Loucy (cell line): ENCODE measurements around the gene MRPL38.
"Not testable (repeated sequence)": the region's sequence is repeated elsewhere in the genome, so short reads cannot be mapped to it uniquely, and the experiment has no call there.

Experiments
- H2AFZ ChIP-seq: fragments of 200-600 bp; sonication (generic); 2 replicates; pipeline ENCODE4 v1.6.0; 2016; ENCODE audit warnings: antibody characterized with exemption, mild to moderate bottlenecking, low read length, moderate library complexity
- H3F3A ChIP-seq: fragments of 200-600 bp; 2 replicates; pipeline ENCODE4 v1.6.0; 2016; ENCODE audit warnings: antibody characterized with exemption, low read depth, mild to moderate bottlenecking
- H3K27me3 ChIP-seq: fragments of 200-600 bp; sonication (generic); 2 replicates; pipeline ENCODE4 v1.6.1; 2014; ENCODE audit warnings: low read length, mild to moderate bottlenecking; ENCODE audit not compliant: insufficient read depth, poor library complexity, severe bottlenecking
- H3K36me3 ChIP-seq: fragments of 200-600 bp; sonication (generic); 2 replicates; pipeline ENCODE4 v1.6.1; 2016; ENCODE audit warnings: low read length; ENCODE audit not compliant: insufficient read depth
- H3K4me1 ChIP-seq: fragments of 200-600 bp; sonication (generic); 2 replicates; pipeline ENCODE4 v1.5.1; 2014; ENCODE audit warnings: low read length, mild to moderate bottlenecking; ENCODE audit not compliant: insufficient read depth, poor library complexity, severe bottlenecking
- H3K4me2 ChIP-seq: fragments of 200-600 bp; sonication (generic); 2 replicates; pipeline ENCODE4 v1.6.0; 2014; ENCODE audit warnings: antibody characterized with exemption, low read length, low read depth, mild to moderate bottlenecking; ENCODE audit not compliant: poor library complexity, severe bottlenecking
- H3K4me3 ChIP-seq: fragments of 200-600 bp; sonication (generic); 2 replicates; pipeline ENCODE4 v1.5.1; 2014; ENCODE audit warnings: low read length, mild to moderate bottlenecking, mixed read lengths; ENCODE audit not compliant: poor library complexity, severe bottlenecking
- H3K79me2 ChIP-seq: fragments of 200-600 bp; sonication (generic); 2 replicates; pipeline ENCODE4 v1.6.1; 2014; ENCODE audit warnings: low read length; ENCODE audit not compliant: insufficient read depth
- H3K9ac ChIP-seq: fragments of 200-600 bp; sonication (generic); 2 replicates; pipeline ENCODE4 v1.6.0; 2014; ENCODE audit warnings: mild to moderate bottlenecking, low read depth, low read length, moderate library complexity; ENCODE audit not compliant: poor library complexity, severe bottlenecking
- H3K9me2 ChIP-seq: fragments of 200-600 bp; sonication (generic); replicated peaks from 2 replicates; pipeline ENCODE4 v1.6.1; 2016; ENCODE audit warnings: low read depth, low read length, mixed read lengths
- H3K9me3 ChIP-seq: fragments of 200-600 bp; sonication (generic); 2 replicates; pipeline ENCODE4 v1.6.1; 2014; ENCODE audit warnings: mild to moderate bottlenecking, antibody characterized with exemption, low read length, low read depth; ENCODE audit not compliant: insufficient read depth
- H4K20me1 ChIP-seq: fragments of 200-600 bp; sonication (generic); 2 replicates; pipeline ENCODE4 v1.6.0; 2014; ENCODE audit warnings: antibody characterized with exemption, low read length, mild to moderate bottlenecking; ENCODE audit not compliant: insufficient read depth, poor library complexity, severe bottlenecking
- EZH2phosphoT487 ChIP-seq: fragments of 200-600 bp; IDR thresholded peaks from 2 replicates; pipeline ENCODE4 v1.6.1; 2018; ENCODE audit warnings: antibody characterized with exemption, mild to moderate bottlenecking, moderate library complexity, borderline replicate concordance
- TF ChIP-seq, protein P1 (sequence below): fragments of 200-600 bp; sonication (generic); conservative IDR thresholded peaks from 2 replicates; pipeline ENCODE4 v1.5.1; 2014; ENCODE audit warnings: mild to moderate bottlenecking, antibody characterized with exemption, low read length

Gene MRPL38

DNA sequence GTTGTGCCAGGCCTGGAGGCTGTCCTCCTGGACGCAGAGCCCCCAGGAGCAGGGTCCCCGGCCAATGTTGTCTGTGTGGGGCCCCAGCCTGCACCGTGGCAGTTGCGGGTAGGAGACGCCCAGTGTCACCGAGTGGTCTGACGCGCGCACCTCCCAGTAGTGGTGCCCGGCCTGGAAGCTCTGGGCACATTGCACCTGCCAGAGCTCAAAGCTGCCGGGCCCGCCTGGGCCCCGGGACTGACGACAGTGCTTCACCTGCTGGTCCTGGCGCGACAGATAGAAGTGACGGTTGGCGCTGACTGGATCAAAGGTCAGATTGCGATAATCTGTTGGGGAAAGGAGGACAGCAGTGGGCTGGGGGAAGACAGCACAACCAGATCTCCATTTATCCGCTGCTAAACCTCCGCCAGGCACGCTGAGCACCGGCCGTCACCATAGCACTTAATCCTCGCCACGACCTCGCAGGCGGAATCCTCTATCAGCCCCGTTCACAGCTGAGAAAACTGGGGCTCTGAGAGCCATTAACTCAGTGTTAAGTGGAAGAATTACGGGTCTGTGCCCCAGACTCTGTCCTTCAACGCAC, 13.6 kb downstream of the MRPL38 start:
- Histone ChIP-seq H2AFZ (no peak overlapping the region), H4K20me1 (no peaks in the 10 kb centered on the region), H3K36me3 (no peaks in the 10 kb centered on the region), H3F3A (no peaks in the 10 kb centered on the region), H3K79me2 (peaks cover 27% of the 10 kb centered on the region), H3K9ac (no peak overlapping the region), H3K9me2 (no peaks in the 10 kb centered on the region), H3K9me3 (no peaks in the 10 kb centered on the region), H3K27me3 (no peaks in the 10 kb centered on the region), H3K4me2 (no peak overlapping the region), H3K4me1 (peaks cover 20% of the 10 kb centered on the region), H3K4me3 (no peak overlapping the region)
- TF ChIP-seq, protein P1, sequence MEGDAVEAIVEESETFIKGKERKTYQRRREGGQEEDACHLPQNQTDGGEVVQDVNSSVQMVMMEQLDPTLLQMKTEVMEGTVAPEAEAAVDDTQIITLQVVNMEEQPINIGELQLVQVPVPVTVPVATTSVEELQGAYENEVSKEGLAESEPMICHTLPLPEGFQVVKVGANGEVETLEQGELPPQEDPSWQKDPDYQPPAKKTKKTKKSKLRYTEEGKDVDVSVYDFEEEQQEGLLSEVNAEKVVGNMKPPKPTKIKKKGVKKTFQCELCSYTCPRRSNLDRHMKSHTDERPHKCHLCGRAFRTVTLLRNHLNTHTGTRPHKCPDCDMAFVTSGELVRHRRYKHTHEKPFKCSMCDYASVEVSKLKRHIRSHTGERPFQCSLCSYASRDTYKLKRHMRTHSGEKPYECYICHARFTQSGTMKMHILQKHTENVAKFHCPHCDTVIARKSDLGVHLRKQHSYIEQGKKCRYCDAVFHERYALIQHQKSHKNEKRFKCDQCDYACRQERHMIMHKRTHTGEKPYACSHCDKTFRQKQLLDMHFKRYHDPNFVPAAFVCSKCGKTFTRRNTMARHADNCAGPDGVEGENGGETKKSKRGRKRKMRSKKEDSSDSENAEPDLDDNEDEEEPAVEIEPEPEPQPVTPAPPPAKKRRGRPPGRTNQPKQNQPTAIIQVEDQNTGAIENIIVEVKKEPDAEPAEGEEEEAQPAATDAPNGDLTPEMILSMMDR: no peak
- TF ChIP-seq EZH2phosphoT487: no peak

GRCh38 chr17:75889454-75889853, 15.2 kb downstream of the MRPL38 start:
- H3K4me1 ChIP-seq: peaks cover 9% of the 10 kb centered on the region

GRCh38 chr17:75888484-75888883, 16.2 kb downstream of the MRPL38 start:
- Histone ChIP-seq H4K20me1 (no peaks in the 10 kb centered on the region), H3K9ac (no peak overlapping the region), H3K9me3 (no peaks in the 10 kb centered on the region), H3F3A (no peaks in the 10 kb centered on the region), H3K27me3 (no peaks in the 10 kb centered on the region), H3K36me3 (no peaks in the 10 kb centered on the region), H3K4me3 (no peak overlapping the region), H3K9me2 (no peaks in the 10 kb centered on the region), H3K4me1 (peaks cover under 1% of the 10 kb centered on the region), H2AFZ (no peak overlapping the region), H3K79me2 (peaks cover 5% of the 10 kb centered on the region; the same call in 1 of the 2 replicates), H3K4me2 (no peak overlapping the region)
- TF ChIP-seq, protein P1: no peak
- no peak for TF ChIP-seq EZH2phosphoT487

More at GRCh38 chr17:75889454-75889853, 15.2 kb downstream of the MRPL38 start:
- Histone ChIP-seq H3K9me2 (no peaks in the 10 kb centered on the region), H3K4me2 (no peak overlapping the region), H2AFZ (no peak overlapping the region), H3K79me2 (peaks cover 10% of the 10 kb centered on the region; the same call in 1 of the 2 replicates), H3K27me3 (no peaks in the 10 kb centered on the region), H3K9me3 (no peaks in the 10 kb centered on the region), H4K20me1 (no peaks in the 10 kb centered on the region), H3K9ac (no peak overlapping the region), H3K4me3 (no peak overlapping the region), H3K36me3 (no peaks in the 10 kb centered on the region), H3F3A (no peaks in the 10 kb centered on the region)
- TF ChIP-seq EZH2phosphoT487: no peak
- TF ChIP-seq, protein P1: peak; percentile 43; the same call in 1 of the 2 replicates

GRCh38 chr17:75885860-75886259, 18.8 kb downstream of the MRPL38 start:
- not testable (repeated sequence) for H3K9me2 ChIP-seq, H3K36me3 ChIP-seq, H3F3A ChIP-seq, H3K4me3 ChIP-seq, H2AFZ ChIP-seq, H3K27me3 ChIP-seq, H3K79me2 ChIP-seq, H3K9me3 ChIP-seq, H3K9ac ChIP-seq, H4K20me1 ChIP-seq, H3K4me2 ChIP-seq, H3K4me1 ChIP-seq
